Ovary (tissue), 3 donors: ENCODE results near the gene KRTAP24-1.

Source experiments
- POLR2A ChIP-seq: fragments of 450-650 bp; IDR thresholded peaks from one replicate; pipeline ENCODE4 v1.6.1; 2017; ENCODE audit warnings: antibody characterized with exemption, mild to moderate bottlenecking, moderate library complexity
- TF ChIP-seq, protein P1 (sequence below), 3 donors: fragments of 450-650 bp in 2 of 3; fragments of 200-600 bp in 1 of 3; IDR thresholded peaks; one replicate each; pipeline versions ENCODE4 v1.5.1 to v1.8.0; 2016 to 2022; ENCODE audit warnings: antibody characterized with exemption in 3 of 3, mild to moderate bottlenecking in 1 of 3
- donor health status: DM: no; HTN: no; CAD: no.

- TF ChIP-seq, protein P1, sequence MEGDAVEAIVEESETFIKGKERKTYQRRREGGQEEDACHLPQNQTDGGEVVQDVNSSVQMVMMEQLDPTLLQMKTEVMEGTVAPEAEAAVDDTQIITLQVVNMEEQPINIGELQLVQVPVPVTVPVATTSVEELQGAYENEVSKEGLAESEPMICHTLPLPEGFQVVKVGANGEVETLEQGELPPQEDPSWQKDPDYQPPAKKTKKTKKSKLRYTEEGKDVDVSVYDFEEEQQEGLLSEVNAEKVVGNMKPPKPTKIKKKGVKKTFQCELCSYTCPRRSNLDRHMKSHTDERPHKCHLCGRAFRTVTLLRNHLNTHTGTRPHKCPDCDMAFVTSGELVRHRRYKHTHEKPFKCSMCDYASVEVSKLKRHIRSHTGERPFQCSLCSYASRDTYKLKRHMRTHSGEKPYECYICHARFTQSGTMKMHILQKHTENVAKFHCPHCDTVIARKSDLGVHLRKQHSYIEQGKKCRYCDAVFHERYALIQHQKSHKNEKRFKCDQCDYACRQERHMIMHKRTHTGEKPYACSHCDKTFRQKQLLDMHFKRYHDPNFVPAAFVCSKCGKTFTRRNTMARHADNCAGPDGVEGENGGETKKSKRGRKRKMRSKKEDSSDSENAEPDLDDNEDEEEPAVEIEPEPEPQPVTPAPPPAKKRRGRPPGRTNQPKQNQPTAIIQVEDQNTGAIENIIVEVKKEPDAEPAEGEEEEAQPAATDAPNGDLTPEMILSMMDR (IDR thresholded peaks at IDR 0.05), result no peak
- TF ChIP-seq POLR2A, result no peak
Observed at GRCh38 chr21:30234050-30234449, 48.7 kb downstream of the KRTAP24-1 start.
